Forelimb muscle (tissue), 1 donor: ENCODE data around the gene PQBP1. TPM values are rescaled to one million over a fixed set of nuclear protein-coding genes. Genes with fewer than 3 reads are reported as not detected.

ENCODE experiments used
- DNase-seq: peaks from one replicate; pipeline ENCODE4 v3.0.0-alpha.2; 2013; ENCODE audit warnings: low read depth
- polyA plus RNA-seq: library from polyadenylated mRNA; unstranded; fragments of 120-200 nt; gene quantifications from one replicate; pipeline ENCODE4 v1.2.1, GENCODE V29; 2013; ENCODE audit not compliant: insufficient read length

Gene PQBP1
- polyA plus RNA-seq, 1 donor, result 64.5 TPM

GRCh38 chrX:48923771-48924170 lies 26.0 kb downstream of the PQBP1 start:
- DNase-seq, result no peak

GRCh38 chrX:48924270-48924669 lies 26.5 kb downstream of the PQBP1 start:
- no peak for DNase-seq

- no peak for DNase-seq
These were observed 29.4 kb downstream of the PQBP1 start for GRCh38 chrX:48927123-48927522.

- no peak for DNase-seq
These were observed 30.1 kb downstream of the PQBP1 start for GRCh38 chrX:48927736-48928382.

- no peak for DNase-seq
These were observed 36.0 kb downstream of the PQBP1 start for GRCh38 chrX:48933757-48934156.

- no peak for DNase-seq
These were observed 37.0 kb downstream of the PQBP1 start for GRCh38 chrX:48934581-48935300.

- DNase-seq, result no peak
These were observed 37.6 kb downstream of the PQBP1 start for GRCh38 chrX:48935301-48935670.

- no peak for DNase-seq
These were observed 38.8 kb downstream of the PQBP1 start for GRCh38 chrX:48936429-48937053.

GRCh38 chrX:48937054-48937907 lies 39.6 kb downstream of the PQBP1 start:
- no peak for DNase-seq

GRCh38 chrX:48938721-48939425 lies 41.1 kb downstream of the PQBP1 start:
- no peak for DNase-seq

GRCh38 chrX:48939524-48940228 lies 41.9 kb downstream of the PQBP1 start:
- no peak for DNase-seq

- no peak for DNase-seq
These were observed 42.8 kb downstream of the PQBP1 start for GRCh38 chrX:48940404-48940955.

- no peak for DNase-seq
These were observed 45.2 kb downstream of the PQBP1 start for GRCh38 chrX:48942895-48943294.

GRCh38 chrX:48945517-48946348 lies 48.0 kb downstream of the PQBP1 start:
- no peak for DNase-seq

GRCh38 chrX:48948589-48948988 lies 50.9 kb downstream of the PQBP1 start:
- DNase-seq, result no peak
